ENCODE measurements around the gene PNPLA2.

DNA sequence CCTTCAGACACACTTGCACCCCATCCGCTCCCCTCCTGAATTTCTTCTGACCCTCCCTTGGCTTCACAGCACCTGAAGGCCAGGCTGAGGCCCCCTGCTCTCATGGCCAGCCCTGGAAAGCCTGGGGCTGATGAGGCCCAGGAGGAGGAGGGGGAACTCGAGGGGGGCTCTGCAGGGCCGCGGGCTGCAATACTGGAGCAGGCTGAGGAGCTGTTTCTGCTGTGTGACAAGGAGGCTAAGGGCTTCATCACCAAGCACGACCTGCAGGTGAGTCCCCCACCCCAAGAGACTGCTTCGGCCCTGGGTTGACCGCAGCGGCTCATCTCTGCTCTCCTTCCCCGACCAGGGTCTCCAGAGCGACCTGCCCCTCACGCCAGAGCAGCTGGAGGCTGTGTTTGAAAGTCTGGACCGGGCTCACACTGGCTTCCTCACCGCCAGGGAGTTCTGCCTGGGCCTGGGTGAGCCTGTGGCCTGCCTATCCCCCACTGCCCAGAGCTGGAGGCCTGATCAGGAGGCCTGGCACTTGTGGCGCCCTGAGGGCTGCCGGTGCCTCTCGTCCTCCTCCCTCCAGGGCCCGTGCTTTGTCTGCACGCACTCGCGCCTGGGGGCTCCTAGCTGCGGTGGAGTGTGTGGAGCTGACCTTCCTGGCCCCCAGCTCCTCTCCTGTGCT lies 9.9 kb downstream of the PNPLA2 start:
- TF ChIP-seq EZH2 (IDR thresholded peaks at IDR 0.05; ENCODE audit: low read length, unreplicated experiment): no peak
- no peak for TF ChIP-seq EZH2phosphoT487 (IDR thresholded peaks at IDR 0.05; ENCODE audit: borderline replicate concordance, low read length)

Measured in PC-3 (cell line).